ENCODE measurements around the gene UFM1.

DNA sequence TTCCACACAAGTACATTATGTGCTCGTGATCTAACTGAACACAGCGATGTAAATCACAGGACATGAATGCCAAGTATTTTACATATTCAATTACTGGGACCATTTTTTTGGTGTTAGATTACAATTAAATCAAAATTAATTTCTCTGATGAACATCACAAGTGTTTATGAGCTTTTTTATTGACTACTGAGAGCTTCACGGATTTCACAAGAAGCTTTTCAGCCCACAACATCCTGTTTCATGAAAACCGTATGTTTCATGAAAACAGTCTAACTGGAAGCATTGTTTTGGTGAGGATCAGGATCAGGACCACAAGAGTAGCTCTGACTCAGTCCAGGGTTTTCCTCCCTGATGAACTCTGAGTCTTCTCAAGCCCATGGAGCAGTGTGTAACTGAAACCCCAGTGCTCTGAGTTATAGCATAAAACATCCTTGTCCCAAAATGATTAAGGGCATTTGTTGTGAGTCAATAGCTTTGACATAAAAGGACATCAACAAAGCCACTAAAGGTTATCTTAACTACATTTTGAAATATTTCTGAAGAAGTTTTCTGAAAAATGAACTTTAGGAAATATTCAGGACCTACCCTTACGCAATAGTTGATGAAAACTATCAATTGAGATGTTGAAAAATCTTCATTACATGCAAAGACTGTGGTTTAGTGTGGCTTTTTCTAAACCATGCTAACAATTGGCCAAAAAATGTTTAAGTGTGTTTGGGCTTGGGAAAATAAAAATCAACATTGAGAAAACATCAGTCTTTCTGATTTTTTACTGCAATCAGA, 49.3 kb downstream of the UFM1 start:
- TF ChIP-seq, protein P1, sequence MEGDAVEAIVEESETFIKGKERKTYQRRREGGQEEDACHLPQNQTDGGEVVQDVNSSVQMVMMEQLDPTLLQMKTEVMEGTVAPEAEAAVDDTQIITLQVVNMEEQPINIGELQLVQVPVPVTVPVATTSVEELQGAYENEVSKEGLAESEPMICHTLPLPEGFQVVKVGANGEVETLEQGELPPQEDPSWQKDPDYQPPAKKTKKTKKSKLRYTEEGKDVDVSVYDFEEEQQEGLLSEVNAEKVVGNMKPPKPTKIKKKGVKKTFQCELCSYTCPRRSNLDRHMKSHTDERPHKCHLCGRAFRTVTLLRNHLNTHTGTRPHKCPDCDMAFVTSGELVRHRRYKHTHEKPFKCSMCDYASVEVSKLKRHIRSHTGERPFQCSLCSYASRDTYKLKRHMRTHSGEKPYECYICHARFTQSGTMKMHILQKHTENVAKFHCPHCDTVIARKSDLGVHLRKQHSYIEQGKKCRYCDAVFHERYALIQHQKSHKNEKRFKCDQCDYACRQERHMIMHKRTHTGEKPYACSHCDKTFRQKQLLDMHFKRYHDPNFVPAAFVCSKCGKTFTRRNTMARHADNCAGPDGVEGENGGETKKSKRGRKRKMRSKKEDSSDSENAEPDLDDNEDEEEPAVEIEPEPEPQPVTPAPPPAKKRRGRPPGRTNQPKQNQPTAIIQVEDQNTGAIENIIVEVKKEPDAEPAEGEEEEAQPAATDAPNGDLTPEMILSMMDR (IDR thresholded peaks at IDR 0.05), result no peak
- no peak for TF ChIP-seq POLR2A (IDR thresholded peaks at IDR 0.05)
